ENCODE results near the gene WWOX. TPM values are rescaled to one million over a fixed set of nuclear protein-coding genes. Genes with fewer than 3 reads are reported as not detected.

WWOX gene
- total RNA-seq, 1 donor from 2014 or later: 8.6 TPM

- intact Hi-C loops (cut with DNase I): no loop called here
- no peak for DNase-seq (ENCODE audit: low spot score)
These were observed 147.1 kb downstream of the WWOX start for GRCh38 chr16:78246559-78246958.

- intact Hi-C loops (cut with DNase I): no loop called here
- no peak for DNase-seq (ENCODE audit: low spot score)
These were observed 149.6 kb downstream of the WWOX start for GRCh38 chr16:78249056-78249455.

GRCh38 chr16:78249832-78250231, 150.4 kb downstream of the WWOX start:
- intact Hi-C loops (cut with DNase I): no loop called here
- DNase-seq (ENCODE audit: low spot score): no peak

GRCh38 chr16:78251115-78251514, 151.7 kb downstream of the WWOX start:
- intact Hi-C loops (cut with DNase I): no loop called here

GRCh38 chr16:78252757-78253156, 153.3 kb downstream of the WWOX start:
- intact Hi-C loops (cut with DNase I): no loop called here

More at GRCh38 chr16:78251115-78251514, 151.7 kb downstream of the WWOX start:
- no peak for DNase-seq (ENCODE audit: low spot score)

DNA sequence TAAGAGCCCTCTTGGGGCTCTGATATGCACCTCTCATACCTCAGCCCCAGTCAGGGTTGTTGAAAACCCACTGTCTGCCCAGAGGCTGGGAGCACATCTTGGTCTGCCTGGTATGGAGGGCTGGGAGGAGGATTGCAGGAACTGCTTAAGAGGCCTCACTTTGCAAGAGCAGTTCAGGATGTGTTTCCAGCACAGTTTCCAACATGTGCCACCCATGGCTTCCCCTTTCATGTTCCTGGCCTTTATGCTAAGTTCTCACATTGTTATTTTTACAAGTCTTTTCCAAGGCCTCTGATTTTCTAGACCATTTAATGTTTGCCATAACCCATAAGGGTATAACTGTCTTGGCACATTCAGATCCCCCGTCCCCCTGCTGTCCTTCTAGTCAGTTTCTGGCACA, 155.4 kb downstream of the WWOX start:
- intact Hi-C loops (cut with DNase I): no loop called here
- no peak for DNase-seq (ENCODE audit: low spot score)

More at GRCh38 chr16:78252757-78253156, 153.3 kb downstream of the WWOX start:
- DNase-seq (ENCODE audit: low spot score): no peak

GRCh38 chr16:78256686-78257375, 157.4 kb downstream of the WWOX start:
- intact Hi-C loops (cut with DNase I): no loop called here
- no peak for DNase-seq (ENCODE audit: low spot score)

- intact Hi-C loops (cut with DNase I): no loop called here
- no peak for DNase-seq (ENCODE audit: low spot score)
These were observed 157.9 kb downstream of the WWOX start for GRCh38 chr16:78257376-78257728.

DNA sequence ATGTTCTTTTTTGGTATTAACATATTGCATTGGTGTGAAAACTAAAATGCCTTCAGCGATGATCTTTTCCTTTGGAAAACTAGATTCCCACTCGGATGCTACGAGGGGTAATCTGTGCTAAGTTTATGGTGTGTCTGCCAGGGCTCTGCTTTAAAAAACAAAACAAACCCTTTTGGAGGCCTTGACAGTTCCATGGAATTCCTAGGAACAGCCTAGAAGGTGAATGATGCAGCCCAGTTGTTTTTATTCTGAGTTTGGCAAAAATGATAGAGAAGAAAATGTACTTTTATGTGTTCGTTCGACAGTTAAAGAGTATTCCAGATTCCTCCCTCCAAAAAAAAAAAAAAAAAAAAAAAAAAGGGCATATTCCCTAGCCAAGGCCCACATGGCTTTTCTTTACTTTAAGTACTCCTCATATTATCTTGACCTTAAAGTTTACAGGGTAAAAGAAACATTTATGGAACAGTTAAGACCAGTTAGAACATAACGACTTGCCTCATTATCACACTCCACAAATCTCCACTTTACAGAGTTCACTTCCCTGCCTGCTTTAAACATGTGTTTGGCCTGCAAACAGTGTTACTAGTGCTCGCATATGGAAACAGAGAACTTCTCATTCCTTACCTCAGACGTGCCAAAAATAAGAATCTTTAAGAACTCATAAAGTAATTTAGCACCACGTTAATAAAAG, 159.1 kb downstream of the WWOX start:
- no peak for DNase-seq (ENCODE audit: low spot score)
- intact Hi-C loops (cut with DNase I): no loop called here

DNA sequence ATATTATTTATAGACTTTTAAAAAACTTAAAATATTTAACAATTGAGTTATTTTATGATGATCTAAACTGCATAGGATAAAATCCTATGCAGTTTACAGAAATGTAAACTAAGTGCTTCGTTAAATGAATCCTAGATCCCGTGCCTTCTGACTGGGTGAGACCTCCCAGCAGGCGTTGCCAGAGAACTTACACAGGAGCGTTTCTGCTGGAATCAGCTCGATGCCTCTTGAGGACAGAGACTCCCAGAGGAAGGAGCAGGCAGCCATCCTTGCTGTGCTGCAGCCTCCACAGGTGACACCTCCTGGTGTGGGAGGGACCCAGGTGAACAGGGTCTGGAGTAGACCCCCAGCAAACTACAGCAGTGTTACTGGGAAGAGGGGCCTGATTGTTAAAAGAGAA, 160.4 kb downstream of the WWOX start:
- intact Hi-C loops (cut with DNase I): no loop called here
- no peak for DNase-seq (ENCODE audit: low spot score)

DNA sequence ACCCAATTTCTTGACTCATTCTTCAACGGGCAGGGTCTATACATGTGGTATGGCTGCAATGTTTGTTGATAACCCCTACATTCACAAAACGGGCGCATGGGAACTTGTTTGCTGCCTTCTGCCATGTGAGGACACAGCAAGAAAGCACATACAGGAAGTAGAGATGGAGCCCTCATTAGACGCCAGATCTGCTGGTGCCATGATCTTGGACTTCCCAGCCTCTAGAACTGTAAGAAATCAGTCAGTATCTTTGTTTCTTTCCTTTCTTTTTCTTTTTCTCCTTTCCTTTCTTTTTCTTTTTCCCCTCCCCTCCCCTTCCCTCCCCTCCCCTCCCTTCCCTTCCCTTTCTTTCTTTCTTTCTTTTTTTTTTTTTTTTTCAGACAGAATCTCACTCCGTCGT, 165.2 kb downstream of the WWOX start:
- DNase-seq (ENCODE audit: low spot score): no peak
- intact Hi-C loops (cut with DNase I): no loop called here

DNA sequence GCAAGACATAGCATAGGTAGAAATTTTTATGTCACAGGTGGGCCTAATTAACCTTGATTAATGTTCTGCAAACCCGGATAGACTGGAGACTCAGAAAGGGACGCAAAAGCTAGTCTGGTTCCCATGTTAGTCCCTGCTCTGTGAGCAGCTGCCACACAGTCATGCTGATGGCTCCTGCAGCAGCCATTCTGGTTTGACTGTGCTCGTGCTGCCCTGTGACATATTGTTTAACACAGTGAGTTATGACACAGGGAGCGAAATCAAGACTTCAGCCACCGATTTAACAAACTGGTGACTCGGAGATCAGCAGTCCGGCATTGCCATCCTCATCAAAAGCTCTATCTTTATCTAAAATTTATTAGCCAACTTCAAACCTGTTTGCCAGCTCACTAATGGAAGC, 169.8 kb downstream of the WWOX start:
- intact Hi-C loops (cut with DNase I): no loop called here
- no peak for DNase-seq (ENCODE audit: low spot score)

- intact Hi-C loops (cut with DNase I): no loop called here
- no peak for DNase-seq (ENCODE audit: low spot score)
These were observed 172.5 kb downstream of the WWOX start for GRCh38 chr16:78271981-78272380.

GRCh38 chr16:78274771-78275170, 175.3 kb downstream of the WWOX start:
- intact Hi-C loops (cut with DNase I): no loop called here
- DNase-seq (ENCODE audit: low spot score): no peak

GRCh38 chr16:78275420-78275819, 176.0 kb downstream of the WWOX start:
- intact Hi-C loops (cut with DNase I): no loop called here
- no peak for DNase-seq (ENCODE audit: low spot score)

GRCh38 chr16:78277321-78278055, 178.0 kb downstream of the WWOX start:
- intact Hi-C loops (cut with DNase I): no loop called here
- DNase-seq (ENCODE audit: low spot score): no peak

DNA sequence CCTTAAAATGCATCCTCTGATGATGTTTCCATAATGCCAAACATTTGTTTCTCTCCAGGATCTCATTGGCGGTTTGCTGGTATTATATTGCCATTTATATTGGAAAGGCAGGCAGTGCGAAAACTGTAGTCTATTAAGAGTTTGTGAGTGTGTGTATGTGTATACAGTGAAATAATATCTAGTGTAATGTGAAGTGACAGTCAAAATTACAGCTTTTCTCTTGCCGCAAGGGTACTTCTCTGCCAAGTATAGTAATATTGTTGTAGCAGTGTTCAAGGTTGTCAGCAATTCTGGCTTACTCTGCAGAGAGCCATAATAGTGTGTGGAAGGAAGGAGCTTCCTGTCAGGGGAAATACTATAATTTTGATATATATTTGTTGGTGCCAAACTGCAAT, 178.6 kb downstream of the WWOX start:
- intact Hi-C loops (cut with DNase I): no loop called here

GRCh38 chr16:78281115-78281514, 181.7 kb downstream of the WWOX start:
- intact Hi-C loops (cut with DNase I): no loop called here
- DNase-seq (ENCODE audit: low spot score): no peak

More for the DNA sequence above, 178.6 kb downstream of the WWOX start:
- DNase-seq (ENCODE audit: low spot score): no peak

DNA sequence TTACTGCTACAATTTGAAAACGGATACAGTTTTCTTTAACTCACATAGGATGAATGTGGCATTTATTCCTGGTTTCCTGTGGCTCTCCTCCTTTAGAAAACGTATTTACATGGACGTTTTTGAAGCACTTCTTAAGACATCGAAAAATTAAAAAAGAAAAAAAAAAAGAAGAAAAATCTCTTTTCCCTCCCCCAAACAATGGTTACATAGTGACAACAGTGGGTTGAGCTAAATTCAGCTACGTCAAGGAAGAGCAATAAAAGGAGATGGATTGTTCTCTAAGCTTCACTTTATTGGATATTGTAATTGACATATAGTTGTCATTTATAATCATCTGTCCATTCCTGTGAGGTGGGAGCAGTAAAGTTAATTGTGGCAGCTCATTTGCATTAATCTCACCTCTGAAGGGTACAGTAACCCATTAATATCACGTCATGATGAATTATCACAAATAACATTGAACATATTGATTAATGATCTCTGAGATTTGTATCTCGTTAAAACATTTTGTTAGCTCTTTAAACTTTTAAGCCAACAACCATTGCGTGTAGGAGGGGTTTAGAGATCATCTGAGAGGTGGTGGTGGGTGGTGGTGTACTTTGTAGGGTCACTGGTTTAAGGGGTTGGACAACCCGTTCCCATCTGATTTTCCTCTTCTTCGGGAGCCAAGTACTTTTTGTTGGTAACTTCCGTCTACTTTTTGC, 184.2 kb downstream of the WWOX start:
- no peak for DNase-seq (ENCODE audit: low spot score)
- intact Hi-C loops (cut with DNase I): no loop called here

DNA sequence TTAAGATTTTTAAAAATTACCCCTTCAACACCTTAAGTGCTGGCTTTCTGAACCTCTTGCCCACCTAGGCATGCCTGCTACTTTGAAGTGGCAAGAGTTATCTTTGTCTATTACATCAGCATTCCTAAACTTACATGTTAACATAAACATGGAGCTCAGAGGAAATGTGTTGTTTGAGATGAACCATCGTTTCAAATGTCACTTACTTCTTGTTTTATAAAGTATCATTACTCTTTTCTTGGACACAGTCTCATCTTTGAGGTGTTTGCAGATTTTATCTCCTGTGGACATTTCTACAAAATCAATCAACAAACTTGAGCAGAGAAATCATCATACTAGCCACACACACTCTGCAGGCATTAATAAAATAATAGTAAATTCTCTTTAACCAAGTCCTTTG, 184.9 kb downstream of the WWOX start:
- DNase-seq (ENCODE audit: low spot score): no peak
- intact Hi-C loops (cut with DNase I): no loop called here
